Natural killer cell (primary cell): Measurements from ENCODE around the gene CCDC146. TPM values are rescaled to one million over a fixed set of nuclear protein-coding genes. Genes with fewer than 3 reads are reported as not detected.

ENCODE experiments used
- ATAC-seq, 3 donors: fragments of 150-1000 bp in 2 of 3; fragments of 200-7000 bp in 1 of 3; cut with Tn5 transposase; 1 replicate in 1 of 3; 2 replicates in 2 of 3; pipeline ENCODE4 v1.10.0; 2021; ENCODE audit warnings: mild to moderate bottlenecking in 2 of 3, moderate library complexity in 2 of 3
- DNase-seq, 2 donors: peaks; one replicate each; pipeline versions ENCODE4 v3.0.0 to v3.0.0-alpha.2; 2013 to 2021; ENCODE audit warnings: mixed read lengths in 1 of 2
- H3K27ac ChIP-seq: one replicate; pipeline ENCODE4 v1.5.1; 2013; ENCODE audit warnings: mild to moderate bottlenecking, low read length
- H3K27me3 ChIP-seq: one replicate; pipeline ENCODE4 v1.6.1; 2013; ENCODE audit warnings: low read length; ENCODE audit not compliant: control insufficient read depth, insufficient read depth
- H3K36me3 ChIP-seq: one replicate; pipeline ENCODE4 v1.6.1; 2013; ENCODE audit warnings: low read length; ENCODE audit not compliant: control insufficient read depth, insufficient read depth
- H3K4me1 ChIP-seq: one replicate; pipeline ENCODE4 v1.6.1; 2013; ENCODE audit warnings: low read length; ENCODE audit not compliant: control insufficient read depth, insufficient read depth
- H3K4me3 ChIP-seq: one replicate; pipeline ENCODE4 v1.5.1; 2013; ENCODE audit warnings: low read length
- H3K9me3 ChIP-seq: one replicate; pipeline ENCODE4 v1.6.1; 2013; ENCODE audit warnings: low read length; ENCODE audit not compliant: control insufficient read depth, insufficient read depth
- H3K27ac Mint-ChIP-seq, 2 donors: one replicate each; pipeline ENCODE4 v1.8.0; 2022; ENCODE audit warnings: mild to moderate bottlenecking in 2 of 2, mixed read lengths in 2 of 2, moderate library complexity in 1 of 2
- H3K27me3 Mint-ChIP-seq, 2 donors: one replicate each; pipeline ENCODE4 v1.8.0; 2022; ENCODE audit warnings: low read depth in 2 of 2, mixed read lengths in 2 of 2
- H3K36me3 Mint-ChIP-seq: one replicate; pipeline ENCODE4 v1.8.0; 2022; ENCODE audit warnings: mixed read lengths
- H3K4me1 Mint-ChIP-seq, 2 donors: one replicate each; pipeline ENCODE4 v1.8.0; 2022; ENCODE audit warnings: mixed read lengths in 2 of 2
- H3K4me3 Mint-ChIP-seq: one replicate; pipeline ENCODE4 v1.8.0; 2022; ENCODE audit warnings: mild to moderate bottlenecking, moderate library complexity, mixed read lengths
- H3K9me3 Mint-ChIP-seq, 2 donors: one replicate each; pipeline ENCODE4 v1.8.0; 2022; ENCODE audit warnings: mixed read lengths in 2 of 2
- WGBS: methylation state at CpG from one replicate; pipeline ENCODE4 v1.1.7; 2013; ENCODE audit warnings: missing lambda C conversion rate; ENCODE audit not compliant: insufficient coverage; 5-methylcytosine and 5-hydroxymethylcytosine counted together
- intact Hi-C: fragments of 100-400 bp; cut with micrococcal nuclease; formaldehyde crosslinking; loops from one replicate; pipeline ENCODE4 v1.14.2; 2022
- total RNA-seq, 4 donors: library from RNA; stranded (reverse); fragments of 120-200 nt in 1 of 4; gene quantifications; one replicate each; pipeline versions ENCODE4 v1.2.3 to v1.2.4, GENCODE V29; 2013 to 2022
- TF ChIP-seq, protein P1 (sequence below): fragments of 200-600 bp; IDR thresholded peaks from one replicate; pipeline ENCODE4 v1.8.0; 2022; ENCODE audit warnings: antibody characterized with exemption

CCDC146 gene
- total RNA-seq, 3 donors from 2014 or later (not counting 1 experiment from before 2014, with no cell fraction given): 20.1 to 25.6 (median 24.0) TPM

DNA sequence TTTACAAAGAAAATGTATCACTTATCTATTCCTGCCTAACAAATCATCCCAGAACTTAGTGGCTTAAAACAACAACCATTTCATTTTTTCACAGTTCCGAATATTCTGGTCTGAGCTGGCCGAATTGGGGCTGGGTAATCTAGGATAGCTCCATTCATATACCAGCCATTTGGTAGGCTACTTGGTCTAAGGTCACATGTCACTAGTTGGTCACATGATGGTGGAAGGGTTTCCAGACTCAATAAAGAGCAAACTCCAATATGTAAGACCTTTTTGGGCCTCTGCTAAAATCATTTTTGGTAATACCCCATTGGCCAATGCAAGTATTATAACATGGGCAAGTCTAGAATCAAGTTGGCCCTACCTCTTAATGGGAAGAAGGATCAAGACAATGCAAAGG lies 132.5 kb downstream of the CCDC146 start:
- no peak for DNase-seq

DNA sequence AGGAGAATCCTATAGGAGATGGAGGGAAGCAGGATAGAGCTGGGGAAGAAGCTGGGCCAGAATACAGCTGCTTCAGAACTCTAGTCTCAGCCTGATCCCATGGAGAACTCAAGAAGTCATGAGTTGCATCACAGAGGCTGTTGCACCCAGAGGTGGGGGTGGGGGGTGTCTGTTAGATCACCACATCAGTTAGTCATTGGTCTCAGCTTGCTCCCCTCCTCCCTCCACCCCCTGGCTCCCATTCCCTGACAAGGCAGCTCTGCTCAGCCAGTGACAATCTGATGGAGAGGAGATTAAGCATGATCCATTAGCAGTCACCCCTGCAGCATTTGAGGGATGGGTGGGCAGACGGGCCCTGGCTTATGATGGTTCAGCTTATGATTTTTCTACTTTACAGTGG lies 135.6 kb downstream of the CCDC146 start:
- peaks cover 13% of the 10 kb centered on the region for H3K36me3 Mint-ChIP-seq

More for the DNA sequence above, 132.5 kb downstream of the CCDC146 start:
- ATAC-seq: no peak
- intact Hi-C loops: no loop called here
- Histone ChIP-seq H3K9me3 (no peaks in the 10 kb centered on the region), H3K27me3 (no peaks in the 10 kb centered on the region), H3K36me3 (no peaks in the 10 kb centered on the region), H3K4me1 (no peaks in the 10 kb centered on the region), H3K27ac (no peak overlapping the region), H3K4me3 (no peak overlapping the region)
- TF ChIP-seq, protein P1, sequence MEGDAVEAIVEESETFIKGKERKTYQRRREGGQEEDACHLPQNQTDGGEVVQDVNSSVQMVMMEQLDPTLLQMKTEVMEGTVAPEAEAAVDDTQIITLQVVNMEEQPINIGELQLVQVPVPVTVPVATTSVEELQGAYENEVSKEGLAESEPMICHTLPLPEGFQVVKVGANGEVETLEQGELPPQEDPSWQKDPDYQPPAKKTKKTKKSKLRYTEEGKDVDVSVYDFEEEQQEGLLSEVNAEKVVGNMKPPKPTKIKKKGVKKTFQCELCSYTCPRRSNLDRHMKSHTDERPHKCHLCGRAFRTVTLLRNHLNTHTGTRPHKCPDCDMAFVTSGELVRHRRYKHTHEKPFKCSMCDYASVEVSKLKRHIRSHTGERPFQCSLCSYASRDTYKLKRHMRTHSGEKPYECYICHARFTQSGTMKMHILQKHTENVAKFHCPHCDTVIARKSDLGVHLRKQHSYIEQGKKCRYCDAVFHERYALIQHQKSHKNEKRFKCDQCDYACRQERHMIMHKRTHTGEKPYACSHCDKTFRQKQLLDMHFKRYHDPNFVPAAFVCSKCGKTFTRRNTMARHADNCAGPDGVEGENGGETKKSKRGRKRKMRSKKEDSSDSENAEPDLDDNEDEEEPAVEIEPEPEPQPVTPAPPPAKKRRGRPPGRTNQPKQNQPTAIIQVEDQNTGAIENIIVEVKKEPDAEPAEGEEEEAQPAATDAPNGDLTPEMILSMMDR: no peak
- Mint-ChIP-seq H3K4me1 (peaks cover 11 to 12% of the 10 kb centered on the region in 2 donors), H3K36me3 (peaks cover 13% of the 10 kb centered on the region), H3K27me3 (no peaks in the 10 kb centered on the region), H3K27ac (no peak overlapping the region), H3K4me3 (no peak overlapping the region), H3K9me3 (no peaks in the 10 kb centered on the region)
- WGBS: 100% methylated on average over 2 of the region's 2 CpGs

DNA sequence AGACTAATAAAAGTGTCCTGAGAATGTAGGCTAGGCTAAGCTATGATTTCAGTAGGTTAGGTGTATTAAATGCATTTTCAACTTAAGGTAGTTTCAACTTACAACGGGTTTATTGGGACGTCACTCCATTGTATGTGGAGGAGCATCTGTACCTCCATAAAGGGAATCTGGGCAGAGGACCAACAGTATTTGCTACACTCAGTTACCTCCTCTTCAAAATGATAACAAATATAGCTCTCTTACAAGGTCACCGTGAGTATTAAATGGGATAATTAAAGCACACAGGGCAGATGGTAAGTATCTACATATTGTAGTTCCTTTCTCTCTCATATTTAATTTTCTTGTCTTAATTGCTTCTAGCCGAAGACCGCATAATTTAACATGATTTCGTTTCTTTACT lies 136.2 kb downstream of the CCDC146 start:
- TF ChIP-seq, protein P1: no peak
- no peak for ATAC-seq
- Mint-ChIP-seq H3K9me3 (no peaks in the 10 kb centered on the region), H3K4me3 (no peak overlapping the region), H3K27ac (no peak overlapping the region), H3K4me1 (peaks cover 4 to 5% of the 10 kb centered on the region in 2 donors), H3K36me3 (peaks cover 13% of the 10 kb centered on the region), H3K27me3 (no peaks in the 10 kb centered on the region)
- intact Hi-C loops: no loop called here
- 100% methylated on average over 2 of the region's 6 CpGs for WGBS
- H3K4me3 ChIP-seq: no peak overlapping the region
- no peaks in the 10 kb centered on the region for H3K27me3 ChIP-seq
- no peak overlapping the region for H3K27ac ChIP-seq
- DNase-seq: no peak
- no peaks in the 10 kb centered on the region for H3K4me1 ChIP-seq
- no peaks in the 10 kb centered on the region for H3K9me3 ChIP-seq
- no peaks in the 10 kb centered on the region for H3K36me3 ChIP-seq

More for the DNA sequence above, 135.6 kb downstream of the CCDC146 start:
- no peaks in the 10 kb centered on the region for H3K9me3 ChIP-seq
- DNase-seq: no peak
- no peak overlapping the region for H3K4me3 Mint-ChIP-seq
- no peak overlapping the region for H3K27ac ChIP-seq
- H3K9me3 Mint-ChIP-seq: no peaks in the 10 kb centered on the region
- WGBS: 92% methylated on average over 1 of the region's 1 CpG
- H3K4me3 ChIP-seq: no peak overlapping the region
- no peaks in the 10 kb centered on the region for H3K4me1 ChIP-seq
- TF ChIP-seq, protein P1: no peak
- intact Hi-C loops: no loop called here
- H3K27ac Mint-ChIP-seq: no peak overlapping the region
- no peaks in the 10 kb centered on the region for H3K27me3 ChIP-seq
- H3K36me3 ChIP-seq: no peaks in the 10 kb centered on the region
- H3K4me1 Mint-ChIP-seq: peaks cover 9 to 11% of the 10 kb centered on the region in 2 donors
- no peak for ATAC-seq
- no peaks in the 10 kb centered on the region for H3K27me3 Mint-ChIP-seq

DNA sequence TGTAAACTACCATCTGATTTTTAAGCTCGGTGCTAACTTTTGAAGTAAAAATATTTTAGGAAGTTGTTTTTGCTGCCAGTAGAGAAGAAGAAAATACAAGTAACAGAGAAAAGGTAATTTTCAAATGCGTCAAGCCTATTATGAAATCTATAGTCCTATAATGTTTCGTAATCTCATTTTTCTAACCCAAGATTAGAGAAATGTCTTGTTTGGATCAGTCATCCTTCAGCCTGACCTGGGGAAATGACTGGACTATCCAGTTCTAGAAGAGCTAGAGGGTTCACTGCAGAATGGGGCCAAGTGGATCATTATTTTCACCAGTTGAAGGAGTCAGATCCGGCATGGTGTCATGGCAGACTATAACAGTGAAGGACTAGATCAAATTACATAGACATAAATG lies 139.9 kb downstream of the CCDC146 start:
- Histone ChIP-seq H3K4me1 (no peaks in the 10 kb centered on the region), H3K9me3 (no peaks in the 10 kb centered on the region), H3K27ac (no peak overlapping the region), H3K36me3 (no peaks in the 10 kb centered on the region), H3K4me3 (no peak overlapping the region), H3K27me3 (no peaks in the 10 kb centered on the region)
- Mint-ChIP-seq H3K4me3 (no peak overlapping the region), H3K36me3 (no peaks in the 10 kb centered on the region), H3K4me1 (no peaks in the 10 kb centered on the region), H3K27me3 (no peaks in the 10 kb centered on the region), H3K27ac (no peak overlapping the region), H3K9me3 (no peaks in the 10 kb centered on the region)
- intact Hi-C loops: no loop called here
- no peak for DNase-seq
- WGBS: 94% methylated on average over 3 of the region's 4 CpGs
- TF ChIP-seq, protein P1: no peak
- ATAC-seq: no peak
